K562 (cell line): ENCODE data around the gene MROH8. TPM values are rescaled to one million over a fixed set of nuclear protein-coding genes. Genes with fewer than 3 reads are reported as not detected.
A peak's percentile ranks its signal among the peaks of the same experiment; 100 is the strongest.

Experiments used
- ARID1B ChIP-seq: fragments of 450-650 bp; IDR thresholded peaks from 2 replicates; pipeline ENCODE4 v1.6.1; 2016; ENCODE audit warnings: antibody characterized with exemption, mild to moderate bottlenecking, inconsistent platforms
- ARNT ChIP-seq, 2 experiments: fragments of 450-650 bp; IDR thresholded peaks; 2 replicates each; pipeline ENCODE4 v1.6.1; 2016; ENCODE audit warnings: mild to moderate bottlenecking in 1 of 2
- C11orf30 ChIP-seq: fragments of 450-650 bp; IDR thresholded peaks from 2 replicates; pipeline ENCODE4 v1.6.1; 2016; ENCODE audit warnings: low read depth, mild to moderate bottlenecking
- CBFA2T2 ChIP-seq: fragments of 450-650 bp; conservative IDR thresholded peaks from 2 replicates; pipeline ENCODE4 v1.6.1; 2017; ENCODE audit warnings: mild to moderate bottlenecking
- CTBP1 ChIP-seq: fragments of 450-650 bp; IDR thresholded peaks from 2 replicates; pipeline ENCODE4 v1.6.1; 2016; ENCODE audit warnings: borderline replicate concordance
- ELF2 ChIP-seq: fragments of 250-450 bp; sonication (Bioruptor Pico); IDR thresholded peaks from 2 replicates; pipeline ENCODE4 v1.5.0; 2021; ENCODE audit warnings: mild to moderate bottlenecking
- ETV1 ChIP-seq: fragments of 450-650 bp; conservative IDR thresholded peaks from 2 replicates; pipeline ENCODE4 v1.6.1; 2016; ENCODE audit warnings: missing genetic modification characterization, control low read depth, low read depth, missing compliant biosample characterization
- LEF1 ChIP-seq: fragments of 450-650 bp; IDR thresholded peaks from 2 replicates; pipeline ENCODE4 v1.6.1; 2016; ENCODE audit warnings: mild to moderate bottlenecking
- NR3C1 ChIP-seq: sonication (generic); formaldehyde crosslinking; IDR thresholded peaks from 2 replicates; pipeline ENCODE4 v1.8.1; 2022; ENCODE audit warnings: missing genetic modification reagents
- PHB ChIP-seq: fragments of 250-450 bp; sonication (Bioruptor Pico); IDR thresholded peaks from 2 replicates; pipeline ENCODE4 v1.5.0; 2021
- RBM25 ChIP-seq: fragments of 200-400 bp; formaldehyde crosslinking; IDR thresholded peaks from 2 replicates; pipeline ENCODE4 v1.6.1; 2018; ENCODE audit warnings: low read length, low read depth, moderate library complexity; ENCODE audit not compliant: severe bottlenecking
- SMARCA5 ChIP-seq: fragments of 450-650 bp; IDR thresholded peaks from 2 replicates; pipeline ENCODE4 v1.6.1; 2016
- TCFL5 ChIP-seq: fragments of 250-450 bp; sonication (Bioruptor Pico); conservative IDR thresholded peaks from 2 replicates; pipeline ENCODE4 v1.6.1; 2021; ENCODE audit warnings: mild to moderate bottlenecking, moderate library complexity, matching md5 sums
- ZNF324 ChIP-seq: fragments of 250-450 bp; sonication (Bioruptor Pico); IDR thresholded peaks from 2 replicates; pipeline ENCODE4 v1.4.0; 2020; ENCODE audit warnings: mild to moderate bottlenecking
- polyA plus RNA-seq, 8 experiments: library from polyadenylated mRNA; depleted of rRNA in 4 of 8; stranded (reverse) in 5 of 8; unstranded in 3 of 8; fragments of >200 nt; fragmentation: Nextera tagmentation in 2 of 8; fragmentation: Illumina TruSeq in 1 of 8; extraction: Ambion mirVana in 2 of 8; extraction: Trizol in 1 of 8; gene quantifications; 2 replicates each; pipeline versions ENCODE4 v1.2.1 to v1.2.3, GENCODE V29; 2011 to 2014; ENCODE audit warnings: inconsistent platforms in 1 of 8, missing spikeins in 1 of 8
- total RNA-seq, 7 experiments: library from RNA; depleted of rRNA in 6 of 7; stranded (reverse); fragments of >200 nt in 6 of 7; fragmentation: Illumina TruSeq in 2 of 7; extraction: Trizol in 2 of 7; gene quantifications; 2 replicates each; pipeline versions ENCODE4 v1.2.1 to v1.2.3, GENCODE V29; 2011 to 2021; ENCODE audit warnings: low replicate concordance in 1 of 7
- TF ChIP-seq, protein P1 (sequence below): fragments of 450-650 bp; formaldehyde crosslinking; IDR thresholded peaks from 2 replicates; pipeline ENCODE4 v1.4.0; 2020; ENCODE audit warnings: mild to moderate bottlenecking
- TF ChIP-seq, protein P2 (sequence below): sonication (generic); formaldehyde crosslinking; IDR thresholded peaks from 2 replicates; pipeline ENCODE4 v1.8.1; 2023; ENCODE audit warnings: missing genetic modification reagents, mild to moderate bottlenecking, borderline replicate concordance
- TF ChIP-seq, protein P3 (sequence below), 2 experiments: fragments of 250-450 bp in 1 of 2; fragments of 450-650 bp in 1 of 2; sonication (Bioruptor Pico) in 1 of 2; IDR thresholded peaks; 2 replicates each; pipeline versions ENCODE4 v1.6.1 to v1.8.0; 2016 to 2021; ENCODE audit warnings: mild to moderate bottlenecking in 2 of 2, moderate library complexity in 2 of 2, missing compliant biosample characterization in 1 of 2, missing genetic modification characterization in 1 of 2

MROH8 gene
- total and polyA plus RNA-seq, 9 of the 15 experiments (the other 6 are each of a cell fraction or from before 2014, with no cell fraction given) = 0.21 to 1.5 (median 0.78) TPM

DNA sequence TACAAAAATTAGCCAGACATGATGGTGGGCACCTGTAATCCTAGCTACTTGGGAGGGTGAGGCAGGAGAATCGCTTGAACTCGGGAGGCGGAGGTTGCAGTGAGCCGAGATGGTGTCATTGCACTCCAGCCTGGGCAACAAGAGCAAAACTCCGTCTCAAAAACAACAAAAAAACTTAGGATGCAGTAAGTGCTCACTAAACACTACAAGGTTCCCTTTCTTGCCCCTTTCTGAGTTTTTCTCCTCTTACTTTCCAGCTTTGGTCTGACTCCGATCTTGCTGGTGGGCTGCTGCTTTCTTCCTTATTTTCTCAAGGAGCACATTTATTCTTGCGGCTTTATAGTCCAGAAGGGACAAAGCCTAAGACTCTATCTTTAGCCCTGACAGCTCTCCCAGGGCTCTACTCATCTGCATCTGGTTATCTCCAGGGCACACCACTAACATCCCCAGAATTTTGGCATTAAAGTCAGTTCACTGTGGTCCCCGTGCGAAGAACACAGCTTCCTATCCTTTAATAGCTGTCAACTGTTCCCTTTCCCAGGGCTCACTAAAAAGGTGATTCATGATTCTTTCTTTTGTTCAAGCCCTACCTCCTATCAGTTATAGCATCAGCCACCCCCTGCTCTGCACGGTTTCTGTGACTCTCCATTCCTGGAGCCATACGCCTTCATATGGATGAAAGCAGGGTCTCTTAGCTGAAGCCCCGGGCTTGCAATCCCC, 17.4 kb downstream of the MROH8 start (continued):
- TF ChIP-seq, protein P1, sequence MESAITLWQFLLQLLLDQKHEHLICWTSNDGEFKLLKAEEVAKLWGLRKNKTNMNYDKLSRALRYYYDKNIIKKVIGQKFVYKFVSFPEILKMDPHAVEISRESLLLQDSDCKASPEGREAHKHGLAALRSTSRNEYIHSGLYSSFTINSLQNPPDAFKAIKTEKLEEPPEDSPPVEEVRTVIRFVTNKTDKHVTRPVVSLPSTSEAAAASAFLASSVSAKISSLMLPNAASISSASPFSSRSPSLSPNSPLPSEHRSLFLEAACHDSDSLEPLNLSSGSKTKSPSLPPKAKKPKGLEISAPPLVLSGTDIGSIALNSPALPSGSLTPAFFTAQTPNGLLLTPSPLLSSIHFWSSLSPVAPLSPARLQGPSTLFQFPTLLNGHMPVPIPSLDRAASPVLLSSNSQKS (CRISPR knock-in tag) = no peak
- TF ChIP-seq LEF1 (peak; percentile 16; the same call in 1 of the 2 replicates), CBFA2T2 (peak; percentile 41), SMARCA5 (0 out of 2 replicates have a peak, but pooled peaks have one; percentile 37), ETV1 (no peak), ARID1B (peak; percentile 53; the same call in 1 of the 2 replicates), PHB (CRISPR knock-in tag) (no peak), C11orf30 (no peak), CTBP1 (no peak), ZNF324 (CRISPR knock-in tag) (no peak), ELF2 (no peak), NR3C1 (CRISPR knock-in tag) (no peak), RBM25 (peak; percentile 18), TCFL5 (CRISPR knock-in tag) (no peak), ARNT (IDR thresholded peaks at IDR 0.05) (no peak)
- TF ChIP-seq, protein P2, sequence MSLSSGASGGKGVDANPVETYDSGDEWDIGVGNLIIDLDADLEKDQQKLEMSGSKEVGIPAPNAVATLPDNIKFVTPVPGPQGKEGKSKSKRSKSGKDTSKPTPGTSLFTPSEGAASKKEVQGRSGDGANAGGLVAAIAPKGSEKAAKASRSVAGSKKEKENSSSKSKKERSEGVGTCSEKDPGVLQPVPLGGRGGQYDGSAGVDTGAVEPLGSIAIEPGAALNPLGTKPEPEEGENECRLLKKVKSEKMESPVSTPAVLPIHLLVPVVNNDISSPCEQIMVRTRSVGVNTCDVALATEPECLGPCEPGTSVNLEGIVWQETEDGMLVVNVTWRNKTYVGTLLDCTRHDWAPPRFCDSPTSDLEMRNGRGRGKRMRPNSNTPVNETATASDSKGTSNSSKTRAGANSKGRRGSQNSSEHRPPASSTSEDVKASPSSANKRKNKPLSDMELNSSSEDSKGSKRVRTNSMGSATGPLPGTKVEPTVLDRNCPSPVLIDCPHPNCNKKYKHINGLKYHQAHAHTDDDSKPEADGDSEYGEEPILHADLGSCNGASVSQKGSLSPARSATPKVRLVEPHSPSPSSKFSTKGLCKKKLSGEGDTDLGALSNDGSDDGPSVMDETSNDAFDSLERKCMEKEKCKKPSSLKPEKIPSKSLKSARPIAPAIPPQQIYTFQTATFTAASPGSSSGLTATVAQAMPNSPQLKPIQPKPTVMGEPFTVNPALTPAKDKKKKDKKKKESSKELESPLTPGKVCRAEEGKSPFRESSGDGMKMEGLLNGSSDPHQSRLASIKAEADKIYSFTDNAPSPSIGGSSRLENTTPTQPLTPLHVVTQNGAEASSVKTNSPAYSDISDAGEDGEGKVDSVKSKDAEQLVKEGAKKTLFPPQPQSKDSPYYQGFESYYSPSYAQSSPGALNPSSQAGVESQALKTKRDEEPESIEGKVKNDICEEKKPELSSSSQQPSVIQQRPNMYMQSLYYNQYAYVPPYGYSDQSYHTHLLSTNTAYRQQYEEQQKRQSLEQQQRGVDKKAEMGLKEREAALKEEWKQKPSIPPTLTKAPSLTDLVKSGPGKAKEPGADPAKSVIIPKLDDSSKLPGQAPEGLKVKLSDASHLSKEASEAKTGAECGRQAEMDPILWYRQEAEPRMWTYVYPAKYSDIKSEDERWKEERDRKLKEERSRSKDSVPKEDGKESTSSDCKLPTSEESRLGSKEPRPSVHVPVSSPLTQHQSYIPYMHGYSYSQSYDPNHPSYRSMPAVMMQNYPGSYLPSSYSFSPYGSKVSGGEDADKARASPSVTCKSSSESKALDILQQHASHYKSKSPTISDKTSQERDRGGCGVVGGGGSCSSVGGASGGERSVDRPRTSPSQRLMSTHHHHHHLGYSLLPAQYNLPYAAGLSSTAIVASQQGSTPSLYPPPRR (CRISPR knock-in tag) = no peak
- TF ChIP-seq, protein P3, sequence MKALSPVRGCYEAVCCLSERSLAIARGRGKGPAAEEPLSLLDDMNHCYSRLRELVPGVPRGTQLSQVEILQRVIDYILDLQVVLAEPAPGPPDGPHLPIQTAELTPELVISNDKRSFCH (CRISPR knock-in tag; IDR thresholded peaks at IDR 0.05) = no peak
- TF ChIP-seq, protein P3 (tag; IDR thresholded peaks at IDR 0.05) = no peak
